HuH-7 (cell line): ENCODE measurements around the gene MPZ.
"Not testable (repeated sequence)": the region's sequence is repeated elsewhere in the genome, so short reads cannot be mapped to it uniquely, and the experiment has no call there.

Experiments used
- DNase-seq: peaks from one replicate; pipeline ENCODE4 v3.0.0; 2011; ENCODE audit warnings: low spot score

MPZ gene

DNA sequence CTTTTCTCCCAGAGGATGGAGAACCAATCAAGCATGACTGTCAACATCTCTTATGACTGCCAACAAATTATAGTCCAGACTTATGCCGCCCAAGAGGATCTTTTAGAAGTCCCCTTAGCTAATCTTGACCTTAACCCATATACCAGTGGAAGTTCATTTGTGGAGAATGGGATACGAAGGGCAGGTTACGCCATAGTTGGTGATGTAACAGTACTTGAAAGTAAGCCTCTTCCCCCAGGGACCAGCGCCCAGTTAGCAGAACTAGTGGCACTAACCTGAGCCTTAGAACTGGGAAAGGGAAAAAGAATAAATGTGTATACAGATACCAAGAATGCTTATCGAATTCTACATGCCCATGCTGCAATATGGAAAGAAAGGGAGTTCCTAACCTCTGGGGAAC, 54.5 kb downstream of the MPZ start:
- DNase-seq: not testable (repeated sequence)
